SK-N-SH treated with all-trans-retinoic acid at 6 μM for 48 hours (cell line): ENCODE results near the gene PHACTR3.
"Not testable (repeated sequence)": the region's sequence is repeated elsewhere in the genome, so short reads cannot be mapped to it uniquely, and the experiment has no call there.

Source experiments
- ATAC-seq: fragments of 200-7000 bp; cut with Tn5 transposase; 3 replicates; pipeline ENCODE4 v1.9.1; 2020; ENCODE audit warnings: mild to moderate bottlenecking, moderate library complexity
- ARNTL ChIP-seq: fragments of 450-650 bp; formaldehyde crosslinking; IDR thresholded peaks from 2 replicates; pipeline ENCODE4 v1.5.0; 2020; ENCODE audit warnings: low read depth, mild to moderate bottlenecking, moderate library complexity, borderline replicate concordance
- BACH2 ChIP-seq: fragments of 250-450 bp; sonication (Bioruptor Pico); IDR thresholded peaks from 2 replicates; pipeline ENCODE4 v1.9.0; 2021; ENCODE audit warnings: mild to moderate bottlenecking, borderline replicate concordance
- CREB5 ChIP-seq: fragments of 250-450 bp; sonication (Bioruptor Pico); IDR thresholded peaks from 2 replicates; pipeline ENCODE4 v1.5.1; 2020; ENCODE audit warnings: low read depth, mild to moderate bottlenecking, moderate library complexity
- CSDC2 ChIP-seq: fragments of 250-450 bp; sonication (Bioruptor Pico); IDR thresholded peaks from 2 replicates; pipeline ENCODE4 v1.5.0; 2020; ENCODE audit warnings: mild to moderate bottlenecking, moderate library complexity
- ESRRG ChIP-seq: fragments of 250-450 bp; sonication (Bioruptor Pico); IDR thresholded peaks from 2 replicates; pipeline ENCODE4 v1.6.1; 2021; ENCODE audit warnings: mild to moderate bottlenecking
- GLIS3 ChIP-seq: fragments of 250-450 bp; sonication (Bioruptor Pico); IDR thresholded peaks from 2 replicates; pipeline ENCODE4 v1.5.0; 2020; ENCODE audit warnings: mild to moderate bottlenecking, moderate library complexity
- ISL1 ChIP-seq: fragments of 250-450 bp; sonication (Bioruptor Pico); IDR thresholded peaks from 2 replicates; pipeline ENCODE4 v2.1.2; 2022; ENCODE audit warnings: mild to moderate bottlenecking, moderate library complexity
- OSR1 ChIP-seq: fragments of 250-450 bp; sonication (Bioruptor Pico); IDR thresholded peaks from 2 replicates; pipeline ENCODE4 v1.8.0; 2022; ENCODE audit warnings: moderate library complexity, mild to moderate bottlenecking, inconsistent platforms
- PATZ1 ChIP-seq: fragments of 250-450 bp; sonication (Bioruptor Pico); IDR thresholded peaks from 2 replicates; pipeline ENCODE4 v1.8.0; 2020; ENCODE audit warnings: mild to moderate bottlenecking, moderate library complexity, borderline replicate concordance
- POU6F1 ChIP-seq: fragments of 250-450 bp; sonication (Bioruptor Pico); IDR thresholded peaks from 2 replicates; pipeline ENCODE4 v1.8.0; 2021; ENCODE audit warnings: low read depth, mild to moderate bottlenecking, moderate library complexity, borderline replicate concordance
- PPARA ChIP-seq: fragments of 250-450 bp; sonication (Bioruptor Pico); IDR thresholded peaks from 2 replicates; pipeline ENCODE4 v1.5.0; 2020; ENCODE audit warnings: mild to moderate bottlenecking, borderline replicate concordance
- RARB ChIP-seq: fragments of 250-450 bp; sonication (Bioruptor Pico); IDR thresholded peaks from 2 replicates; pipeline ENCODE4 v1.8.0; 2021; ENCODE audit warnings: mild to moderate bottlenecking, moderate library complexity
- SNAI2 ChIP-seq: fragments of 250-450 bp; sonication (Bioruptor Pico); IDR thresholded peaks from 2 replicates; pipeline ENCODE4 v1.5.0; 2020; ENCODE audit warnings: mild to moderate bottlenecking, moderate library complexity
- TCF4 ChIP-seq: fragments of 250-450 bp; sonication (Bioruptor Pico); IDR thresholded peaks from 2 replicates; pipeline ENCODE4 v1.8.0; 2021; ENCODE audit warnings: mild to moderate bottlenecking, moderate library complexity, borderline replicate concordance
- TSHZ2 ChIP-seq: fragments of 250-450 bp; sonication (Bioruptor Pico); IDR thresholded peaks from 2 replicates; pipeline ENCODE4 v1.5.0; 2020; ENCODE audit warnings: mild to moderate bottlenecking, moderate library complexity
- ZC3H10 ChIP-seq: fragments of 250-450 bp; sonication (Bioruptor Pico); IDR thresholded peaks from 2 replicates; pipeline ENCODE4 v1.5.1; 2021; ENCODE audit warnings: mild to moderate bottlenecking, moderate library complexity
- ZFP3 ChIP-seq: fragments of 250-450 bp; sonication (Bioruptor Pico); IDR thresholded peaks from 2 replicates; pipeline ENCODE4 v1.5.0; 2020; ENCODE audit warnings: mild to moderate bottlenecking, moderate library complexity
- ZFP30 ChIP-seq: fragments of 450-650 bp; formaldehyde crosslinking; IDR thresholded peaks from 2 replicates; pipeline ENCODE4 v1.5.0; 2022; ENCODE audit warnings: mild to moderate bottlenecking, moderate library complexity
- ZNF565 ChIP-seq: fragments of 450-650 bp; formaldehyde crosslinking; conservative IDR thresholded peaks from 2 replicates; pipeline ENCODE4 v1.5.0; 2020; ENCODE audit warnings: low read depth, mild to moderate bottlenecking, moderate library complexity
- ZNF70 ChIP-seq: fragments of 450-650 bp; formaldehyde crosslinking; IDR thresholded peaks from 2 replicates; pipeline ENCODE4 v1.5.0; 2020; ENCODE audit warnings: mild to moderate bottlenecking, moderate library complexity
- ZNF8 ChIP-seq: fragments of 450-650 bp; formaldehyde crosslinking; IDR thresholded peaks from 2 replicates; pipeline ENCODE4 v1.5.0; 2020; ENCODE audit warnings: mild to moderate bottlenecking, moderate library complexity

Gene PHACTR3

GRCh38 chr20:59884494-59884893 lies 280.2 kb downstream of the PHACTR3 start:
- no peak for ATAC-seq
- TF ChIP-seq PATZ1 (CRISPR knock-in tag) (no peak), ZFP3 (no peak), GLIS3 (CRISPR knock-in tag) (no peak), BACH2 (CRISPR knock-in tag) (no peak), SNAI2 (no peak), CSDC2 (CRISPR knock-in tag) (no peak)

GRCh38 chr20:59888050-59888449 lies 283.7 kb downstream of the PHACTR3 start:
- no peak for ATAC-seq
- TF ChIP-seq CREB5 (no peak), ZFP3 (no peak), TCF4 (no peak), ZNF565 (CRISPR knock-in tag) (no peak), ZFP30 (CRISPR knock-in tag) (no peak), PPARA (CRISPR knock-in tag) (no peak), BACH2 (CRISPR knock-in tag) (no peak), TSHZ2 (CRISPR knock-in tag) (no peak), ESRRG (CRISPR knock-in tag) (no peak), RARB (CRISPR knock-in tag) (no peak), ISL1 (CRISPR knock-in tag) (no peak), ZNF70 (CRISPR knock-in tag) (no peak), GLIS3 (CRISPR knock-in tag) (no peak)

GRCh38 chr20:59890035-59890434 lies 285.7 kb downstream of the PHACTR3 start:
- ATAC-seq: not testable (repeated sequence)

- ATAC-seq: no peak
- TF ChIP-seq CREB5: no peak
- no peak for TF ChIP-seq ZNF565 (CRISPR knock-in tag)
- TF ChIP-seq ARNTL: no peak
- TF ChIP-seq ZNF8 (CRISPR knock-in tag): no peak
- no peak for TF ChIP-seq ZFP30 (CRISPR knock-in tag)
- no peak for TF ChIP-seq POU6F1
- TF ChIP-seq CSDC2 (CRISPR knock-in tag): no peak
- no peak for TF ChIP-seq TCF4
- TF ChIP-seq ZFP3: no peak
Measured at GRCh38 chr20:59891581-59891980, 287.2 kb downstream of the PHACTR3 start.

GRCh38 chr20:59895908-59896307 lies 291.6 kb downstream of the PHACTR3 start:
- ATAC-seq: no peak
- TF ChIP-seq SNAI2: no peak
- no peak for TF ChIP-seq OSR1
- no peak for TF ChIP-seq ZFP30 (CRISPR knock-in tag)
- TF ChIP-seq ARNTL: no peak
- TF ChIP-seq CREB5: no peak
- no peak for TF ChIP-seq ESRRG (CRISPR knock-in tag)
- no peak for TF ChIP-seq PPARA (CRISPR knock-in tag)
- no peak for TF ChIP-seq ZNF70 (CRISPR knock-in tag)
- TF ChIP-seq ZC3H10 (CRISPR knock-in tag): no peak
- no peak for TF ChIP-seq ISL1 (CRISPR knock-in tag)
- no peak for TF ChIP-seq TSHZ2 (CRISPR knock-in tag)
